Small intestine (tissue), 7 donors: ENCODE data around the gene RBBP4. TPM values are rescaled to one million over a fixed set of nuclear protein-coding genes. Genes with fewer than 3 reads are reported as not detected.
"Not testable (repeated sequence)": the region's sequence is repeated elsewhere in the genome, so short reads cannot be mapped to it uniquely, and the experiment has no call there.

Source experiments
- DNase-seq, 2 donors: peaks; one replicate each; pipeline versions ENCODE4 v3.0.0 to v3.0.0-alpha.2; 2013
- FAIRE-seq: peaks from 2 replicates; lab custom pipeline; 2012; peaks lifted over from hg19 to GRCh38; lab: Jason Lieb, UNC
- H3K27ac ChIP-seq, 3 donors: one replicate each; pipeline ENCODE4 v1.5.1; 2013; ENCODE audit warnings: low read length in 2 of 3, mild to moderate bottlenecking in 2 of 3, control low read depth in 1 of 3, inconsistent platforms in 1 of 3, low read depth in 1 of 3, moderate library complexity in 1 of 3
- H3K27me3 ChIP-seq, 3 donors: one replicate each; pipeline ENCODE4 v1.6.1; 2013; ENCODE audit warnings: low read length in 3 of 3, inconsistent platforms in 1 of 3; ENCODE audit not compliant: control insufficient read depth in 3 of 3, insufficient read depth in 3 of 3
- H3K36me3 ChIP-seq, 3 donors: one replicate each; pipeline ENCODE4 v1.6.1; 2013; ENCODE audit warnings: low read length in 3 of 3, inconsistent platforms in 1 of 3, low read depth in 1 of 3, mild to moderate bottlenecking in 1 of 3, moderate library complexity in 1 of 3; ENCODE audit not compliant: control insufficient read depth in 3 of 3, insufficient read depth in 2 of 3
- H3K4me1 ChIP-seq, 3 donors: one replicate each; pipeline ENCODE4 v1.6.1; 2013; ENCODE audit warnings: low read length in 2 of 3, inconsistent platforms in 1 of 3, low read depth in 1 of 3, mild to moderate bottlenecking in 1 of 3, moderate library complexity in 1 of 3; ENCODE audit not compliant: control insufficient read depth in 3 of 3, insufficient read depth in 2 of 3
- H3K4me3 ChIP-seq, 3 donors: one replicate each; pipeline ENCODE4 v1.5.1; 2013; ENCODE audit warnings: low read length in 3 of 3, control low read depth in 1 of 3, inconsistent platforms in 1 of 3, low read depth in 1 of 3, mild to moderate bottlenecking in 1 of 3, moderate library complexity in 1 of 3
- H3K9me3 ChIP-seq, 2 donors: one replicate each; pipeline ENCODE4 v1.6.1; 2013; ENCODE audit warnings: low read depth in 1 of 2, low read length in 1 of 2; ENCODE audit not compliant: control insufficient read depth in 2 of 2, insufficient read depth in 1 of 2
- WGBS, 3 donors: extraction: QIAGEN DNeasy Blood & Tissue Kit; methylation state at CpG; one replicate each; pipeline ENCODE4 v1.1.7; 2013; 5-methylcytosine and 5-hydroxymethylcytosine counted together
- polyA plus RNA-seq, 4 donors: library from polyadenylated mRNA; stranded (reverse) in 3 of 4; unstranded in 1 of 4; fragments of 200-250 nt in 3 of 4; fragments of 120-200 nt in 1 of 4; gene quantifications; one replicate each; pipeline versions ENCODE4 v1.2.1 to v1.2.3, GENCODE V29; 2013
- donor health status: healthy with polysubstance abuse.
- donor health status: control.
- donor health status: control.
- donor health status: Bipolar disorder and iron deficiency.
- donor health status: healthy.

The RBBP4 gene
- polyA plus RNA-seq, 4 donors, result 38.7 to 160 (median 60.0) TPM

GRCh38 chr1:32702599-32703478, 51.8 kb downstream of the RBBP4 start, which contains the start of gene SYNC:
Gene SYNC, minus strand, starts transcription at chr1:32702770. Its CDS starts 110 bp downstream, at chr1:32702660.
- H3K4me3 ChIP-seq, result peak within 1 kb of the TSS; percentile 34 to 56 (median 49)
- peak within 1 kb of the TSS; percentile 52 to 72 (median 62) for H3K27ac ChIP-seq
- H3K4me1 ChIP-seq, result peaks cover 3 to 18% (median 9%) of the 10 kb centered on the region in 3 donors
- no peaks in the 10 kb centered on the region for H3K36me3 ChIP-seq
- FAIRE-seq (no peak), DNase-seq (peak; percentile 62 to 89)
- peaks cover 0 to 11% (median 7%) of the 10 kb centered on the region in 3 donors for H3K27me3 ChIP-seq
- H3K9me3 ChIP-seq, result no peaks in the 10 kb centered on the region
- 1% methylated on average over 25 to 70 of the region's 70 CpGs for WGBS, 3 donors

GRCh38 chr1:32703479-32704291, 52.7 kb downstream of the RBBP4 start:
- Histone ChIP-seq H3K4me3 (peak overlapping the region in 1 of 3 donors; percentile 56), H3K27me3 (peaks cover 0 to 11% (median 7%) of the 10 kb centered on the region in 3 donors), H3K36me3 (no peaks in the 10 kb centered on the region), H3K27ac (peak overlapping the region in 2 of 3 donors; percentile 62 to 72), H3K9me3 (no peaks in the 10 kb centered on the region), H3K4me1 (peaks cover 3 to 18% (median 9%) of the 10 kb centered on the region in 3 donors)
- peak in 1 of 2 donors; percentile 40 for DNase-seq
- FAIRE-seq, result no peak
- 59 to 65% (median 60%) methylated on average over 18 of the region's 18 CpGs for WGBS, 3 donors

DNA sequence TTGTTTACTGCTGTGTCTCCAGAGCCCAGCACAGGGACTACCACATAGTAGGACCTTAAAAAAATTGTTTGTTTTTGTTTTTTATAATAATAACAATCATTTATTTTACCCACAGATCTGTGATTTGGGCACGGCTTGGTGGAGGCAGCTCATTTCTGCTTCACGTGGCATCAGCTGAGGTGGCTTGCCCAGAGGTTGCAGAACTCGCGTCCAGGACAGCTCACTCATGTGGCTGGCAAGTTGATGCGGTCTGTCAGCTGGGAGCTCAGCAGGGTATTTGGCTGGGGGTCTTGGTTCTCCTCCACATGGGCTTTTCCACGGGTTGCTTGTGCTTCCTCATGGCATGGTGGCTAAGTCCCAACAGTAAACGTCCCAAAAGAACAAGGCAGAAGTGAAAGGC, 54.5 kb downstream of the RBBP4 start:
- Histone ChIP-seq H3K4me1 (peaks cover 3 to 18% (median 9%) of the 10 kb centered on the region in 3 donors), H3K27me3 (peaks cover 0 to 11% (median 7%) of the 10 kb centered on the region in 3 donors), H3K4me3 (no peak overlapping the region), H3K36me3 (no peaks in the 10 kb centered on the region), H3K27ac (no peak overlapping the region), H3K9me3 (no peaks in the 10 kb centered on the region)
- DNase-seq (no peak), FAIRE-seq (no peak)
- WGBS, 3 donors, result 85 to 92% (median 89%) methylated on average over 7 of the region's 7 CpGs

- Histone ChIP-seq H3K9me3 (no peaks in the 10 kb centered on the region), H3K27ac (no peak overlapping the region), H3K4me3 (no peak overlapping the region), H3K27me3 (peaks cover 0 to 11% (median 7%) of the 10 kb centered on the region in 3 donors), H3K4me1 (peaks cover 3 to 17% (median 9%) of the 10 kb centered on the region in 3 donors), H3K36me3 (no peaks in the 10 kb centered on the region)
- WGBS, 3 donors, result 63 to 87% (median 72%) methylated on average over 1 of the region's 1 CpG
- DNase-seq (no peak), FAIRE-seq (no peak)
Observed at GRCh38 chr1:32706491-32706890, 55.5 kb downstream of the RBBP4 start.

GRCh38 chr1:32709075-32709474, 58.1 kb downstream of the RBBP4 start:
- WGBS, 3 donors, result 71 to 85% (median 76%) methylated on average over 2 of the region's 2 CpGs

GRCh38 chr1:32709476-32709875, 58.5 kb downstream of the RBBP4 start:
- no peak overlapping the region for H3K27ac ChIP-seq
- 53 to 70% (median 55%) methylated on average over 5 of the region's 5 CpGs for WGBS, 3 donors
- FAIRE-seq, result no peak

More at GRCh38 chr1:32709075-32709474, 58.1 kb downstream of the RBBP4 start:
- Histone ChIP-seq H3K27ac (no peak overlapping the region), H3K27me3 (peaks cover 0 to 4% (median 3%) of the 10 kb centered on the region in 3 donors), H3K4me1 (peaks cover 0 to 5% (median 0%) of the 10 kb centered on the region in 3 donors), H3K36me3 (no peaks in the 10 kb centered on the region), H3K4me3 (no peak overlapping the region), H3K9me3 (no peaks in the 10 kb centered on the region)
- DNase-seq (no peak), FAIRE-seq (no peak)

DNA sequence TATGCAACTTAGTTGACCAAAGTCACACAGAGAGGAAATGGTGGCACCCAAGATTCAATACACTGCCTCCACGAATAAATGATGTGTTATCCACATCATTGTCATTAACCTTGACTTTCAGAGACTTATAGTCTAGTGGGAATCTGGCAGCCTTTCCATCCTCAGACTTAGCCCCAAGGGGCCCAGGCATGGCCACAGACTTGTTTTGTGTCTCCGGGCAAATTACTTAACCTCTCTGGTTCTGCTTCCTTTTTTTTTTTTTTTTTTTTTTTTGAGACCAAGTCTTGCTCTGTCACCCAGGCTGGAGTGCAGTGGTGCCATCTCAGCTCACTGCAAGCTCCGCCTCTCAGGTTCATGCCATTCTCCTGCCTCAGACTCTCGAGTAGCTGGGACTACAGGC, 60.2 kb downstream of the RBBP4 start:
- WGBS, 3 donors, result 69 to 81% (median 80%) methylated on average over 4 of the region's 4 CpGs
- not testable (repeated sequence) for DNase-seq, FAIRE-seq, H3K27ac ChIP-seq, H3K9me3 ChIP-seq, H3K36me3 ChIP-seq, H3K27me3 ChIP-seq, H3K4me3 ChIP-seq
- peaks cover 0 to 15% (median 1%) of the 10 kb centered on the region in 3 donors for H3K4me1 ChIP-seq

More at GRCh38 chr1:32709476-32709875, 58.5 kb downstream of the RBBP4 start:
- H3K36me3 ChIP-seq, result no peaks in the 10 kb centered on the region
- peaks cover 0 to 4% (median 0%) of the 10 kb centered on the region in 3 donors for H3K27me3 ChIP-seq
- no peaks in the 10 kb centered on the region for H3K9me3 ChIP-seq
- H3K4me3 ChIP-seq, result no peak overlapping the region
- peaks cover 0 to 7% (median 0%) of the 10 kb centered on the region in 3 donors for H3K4me1 ChIP-seq
- no peak for DNase-seq

DNA sequence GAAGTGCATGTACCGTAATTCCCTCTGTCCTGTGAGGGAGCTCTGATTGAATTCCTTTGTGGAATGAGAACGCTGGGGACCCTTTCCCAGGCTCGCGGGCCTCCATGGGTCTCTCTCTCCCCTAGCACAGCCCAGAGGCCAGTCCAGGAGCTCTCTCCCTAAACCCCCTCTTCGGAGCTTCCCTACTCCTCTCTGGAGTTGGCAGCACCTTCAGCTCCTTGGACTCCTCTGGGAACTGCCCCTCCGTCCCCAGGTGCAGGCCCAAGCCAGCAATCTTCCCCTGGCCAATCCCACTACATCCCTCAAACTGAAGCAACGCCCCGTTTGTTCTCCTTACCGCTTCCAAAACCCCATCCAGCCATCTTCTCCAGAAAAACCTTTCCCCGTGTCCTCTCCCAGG, 62.1 kb downstream of the RBBP4 start:
- Histone ChIP-seq H3K36me3 (no peaks in the 10 kb centered on the region), H3K27ac (no peak overlapping the region), H3K4me1 (peaks cover 0 to 30% (median 3%) of the 10 kb centered on the region in 3 donors), H3K9me3 (no peaks in the 10 kb centered on the region), H3K4me3 (no peak overlapping the region), H3K27me3 (no peaks in the 10 kb centered on the region)
- DNase-seq, result no peak
- no peak for FAIRE-seq
- WGBS, 3 donors, result 90 to 95% (median 91%) methylated on average over 8 to 10 of the region's 10 CpGs
